ENCODE results near the gene IMP3.
A peak's percentile ranks its signal among the peaks of the same experiment; 100 is the strongest.

Gene IMP3

GRCh38 chr15:75651810-75652543 lies 12.0 kb upstream of the IMP3 start:
- H3K27ac ChIP-seq, result peak overlapping the region; percentile 9; the same call in 1 of the 2 replicates
- no peak for TF ChIP-seq CTCF (conservative IDR thresholded peaks at IDR 0.05)

GRCh38 chr15:75650908-75651809 lies 11.1 kb upstream of the IMP3 start:
- no peak for TF ChIP-seq CTCF (conservative IDR thresholded peaks at IDR 0.05)
- peak overlapping the region; percentile 9; the same call in 1 of the 2 replicates for H3K27ac ChIP-seq

- TF ChIP-seq CTCF (conservative IDR thresholded peaks at IDR 0.05), result no peak
- no peak overlapping the region for H3K27ac ChIP-seq
Measured at GRCh38 chr15:75649848-75650247, 9.8 kb upstream of the IMP3 start.

- peak overlapping the region; percentile 82 for H3K27ac ChIP-seq
- TF ChIP-seq CTCF (conservative IDR thresholded peaks at IDR 0.05), result no peak
Measured at GRCh38 chr15:75649045-75649761, 9.2 kb upstream of the IMP3 start.

GRCh38 chr15:75648156-75649000 lies 8.4 kb upstream of the IMP3 start:
- TF ChIP-seq CTCF (conservative IDR thresholded peaks at IDR 0.05), result peak; percentile 9

GRCh38 chr15:75647370-75648155 lies 7.5 kb upstream of the IMP3 start, which contains the start of gene SNX33:
SNX33 (plus strand) TSS chr15:75647912; CDS start chr15:75649103, 1,191 bp downstream.
- peak; percentile 83 for TF ChIP-seq CTCF (conservative IDR thresholded peaks at IDR 0.05)
- peak within 1 kb of the TSS; percentile 82 for H3K27ac ChIP-seq

More at GRCh38 chr15:75648156-75649000, 8.4 kb upstream of the IMP3 start:
- peak overlapping the region; percentile 82 for H3K27ac ChIP-seq

All from VCaP (cell line).